Right lobe of liver (tissue), 4 donors: Measurements from ENCODE around the gene LXN.

Experiments
- POLR2A ChIP-seq: fragments of 450-650 bp; IDR thresholded peaks from one replicate; pipeline ENCODE4 v1.6.1; 2017; ENCODE audit warnings: antibody characterized with exemption, mild to moderate bottlenecking
- TF ChIP-seq, protein P1 (sequence below), 4 donors: fragments of 200-600 bp in 3 of 4; fragments of 450-650 bp in 1 of 4; IDR thresholded peaks; one replicate each; pipeline versions ENCODE4 v1.5.1 to v1.8.0; 2016 to 2022; ENCODE audit warnings: antibody characterized with exemption in 4 of 4, mild to moderate bottlenecking in 2 of 4
- donor health status: DM: no; HTN: no; CAD: no.
- donor health status: DM: no; HTN: no; CAD: no.
- donor health status: DM: no; HTN: yes; CAD: no.

DNA sequence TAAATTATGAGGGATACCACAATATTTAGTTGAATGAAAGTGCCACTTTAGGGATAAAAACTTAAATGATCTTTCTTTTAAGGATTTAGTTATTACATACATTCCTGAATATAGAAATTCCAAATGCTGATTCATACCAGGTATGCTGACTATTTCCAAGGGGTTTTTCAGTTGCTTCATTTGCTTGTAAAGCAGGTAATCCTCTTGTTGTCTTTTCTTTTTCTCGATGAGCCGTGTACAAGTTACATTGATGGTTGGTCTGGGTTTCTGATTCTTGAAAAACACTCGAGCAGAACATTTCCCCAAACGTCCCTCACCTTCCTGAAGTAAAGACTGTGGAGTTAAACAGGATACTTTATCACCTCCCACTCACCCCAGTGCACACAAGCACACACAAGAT is 38.2 kb upstream of the LXN start:
- TF ChIP-seq, protein P1, sequence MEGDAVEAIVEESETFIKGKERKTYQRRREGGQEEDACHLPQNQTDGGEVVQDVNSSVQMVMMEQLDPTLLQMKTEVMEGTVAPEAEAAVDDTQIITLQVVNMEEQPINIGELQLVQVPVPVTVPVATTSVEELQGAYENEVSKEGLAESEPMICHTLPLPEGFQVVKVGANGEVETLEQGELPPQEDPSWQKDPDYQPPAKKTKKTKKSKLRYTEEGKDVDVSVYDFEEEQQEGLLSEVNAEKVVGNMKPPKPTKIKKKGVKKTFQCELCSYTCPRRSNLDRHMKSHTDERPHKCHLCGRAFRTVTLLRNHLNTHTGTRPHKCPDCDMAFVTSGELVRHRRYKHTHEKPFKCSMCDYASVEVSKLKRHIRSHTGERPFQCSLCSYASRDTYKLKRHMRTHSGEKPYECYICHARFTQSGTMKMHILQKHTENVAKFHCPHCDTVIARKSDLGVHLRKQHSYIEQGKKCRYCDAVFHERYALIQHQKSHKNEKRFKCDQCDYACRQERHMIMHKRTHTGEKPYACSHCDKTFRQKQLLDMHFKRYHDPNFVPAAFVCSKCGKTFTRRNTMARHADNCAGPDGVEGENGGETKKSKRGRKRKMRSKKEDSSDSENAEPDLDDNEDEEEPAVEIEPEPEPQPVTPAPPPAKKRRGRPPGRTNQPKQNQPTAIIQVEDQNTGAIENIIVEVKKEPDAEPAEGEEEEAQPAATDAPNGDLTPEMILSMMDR (IDR thresholded peaks at IDR 0.05): no peak
- TF ChIP-seq POLR2A: no peak
